GM18858 (cell line): ENCODE data around the gene GALNTL6.

Source experiments
- ATAC-seq: cut with Tn5 transposase; IDR thresholded peaks from one replicate; pipeline ENCODE4 v1.9.1; 2021; ENCODE audit not compliant: unreplicated experiment

GALNTL6 gene

DNA sequence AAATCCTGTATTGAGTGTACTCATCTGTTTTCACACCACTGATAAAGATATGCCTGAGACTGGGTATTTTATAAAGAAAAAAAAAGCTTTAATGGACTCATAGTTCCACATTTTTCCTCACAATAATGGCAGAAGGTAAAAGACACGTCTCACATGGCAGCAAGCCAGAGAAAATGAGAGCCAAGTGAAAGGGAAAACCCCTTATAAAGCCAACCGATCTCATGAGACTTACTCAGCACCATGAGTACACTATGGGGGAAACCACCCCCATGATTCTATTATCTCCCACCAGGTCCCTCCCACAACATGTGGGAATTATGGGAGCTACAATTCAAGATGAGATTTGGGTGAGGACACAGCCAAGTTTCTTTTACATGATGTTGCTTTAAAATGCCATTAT, 171.9 kb downstream of the GALNTL6 start:
- ATAC-seq, result no peak

- no peak for ATAC-seq
These were observed 180.0 kb downstream of the GALNTL6 start for GRCh38 chr4:171993247-171993646.

DNA sequence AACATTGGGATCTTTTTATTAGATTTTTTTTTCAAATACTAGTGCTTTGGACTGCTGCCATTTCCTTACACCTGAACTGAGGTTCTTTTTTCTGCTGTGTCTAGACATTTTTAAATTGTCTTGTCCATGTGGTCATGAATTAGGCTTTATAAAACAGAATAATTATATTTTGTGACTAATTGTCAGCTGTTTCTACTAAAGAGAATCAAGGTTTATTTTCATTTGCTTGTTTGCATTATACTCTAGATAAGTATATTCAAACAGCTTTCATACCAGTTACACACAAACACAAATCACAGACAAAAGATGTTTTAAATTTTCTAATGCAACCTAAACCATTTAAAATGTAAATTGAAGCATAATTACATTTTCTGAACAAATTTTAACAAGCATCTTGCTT, 194.7 kb downstream of the GALNTL6 start:
- ATAC-seq, result no peak

- no peak for ATAC-seq
These were observed 196.4 kb downstream of the GALNTL6 start for GRCh38 chr4:172009446-172010230.

DNA sequence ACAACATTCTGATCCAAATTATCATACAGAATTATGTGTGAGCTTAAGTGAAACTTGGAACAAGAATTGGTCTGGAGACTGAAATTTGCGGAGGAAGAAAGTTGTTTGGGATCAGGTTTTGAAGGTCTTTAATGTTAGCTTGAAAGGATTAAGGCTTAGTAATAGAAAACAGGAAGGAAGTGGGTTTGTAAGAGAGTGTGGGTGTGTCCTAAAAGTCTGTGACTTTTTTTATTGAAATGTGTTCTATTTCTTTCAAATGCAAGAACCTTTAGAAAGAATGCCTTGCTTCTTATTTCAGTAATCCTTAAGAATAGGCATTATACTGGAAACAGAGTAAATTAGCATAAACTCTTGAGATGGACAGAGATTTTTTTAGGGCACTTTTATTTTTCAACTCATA, 198.0 kb downstream of the GALNTL6 start:
- ATAC-seq, result no peak

DNA sequence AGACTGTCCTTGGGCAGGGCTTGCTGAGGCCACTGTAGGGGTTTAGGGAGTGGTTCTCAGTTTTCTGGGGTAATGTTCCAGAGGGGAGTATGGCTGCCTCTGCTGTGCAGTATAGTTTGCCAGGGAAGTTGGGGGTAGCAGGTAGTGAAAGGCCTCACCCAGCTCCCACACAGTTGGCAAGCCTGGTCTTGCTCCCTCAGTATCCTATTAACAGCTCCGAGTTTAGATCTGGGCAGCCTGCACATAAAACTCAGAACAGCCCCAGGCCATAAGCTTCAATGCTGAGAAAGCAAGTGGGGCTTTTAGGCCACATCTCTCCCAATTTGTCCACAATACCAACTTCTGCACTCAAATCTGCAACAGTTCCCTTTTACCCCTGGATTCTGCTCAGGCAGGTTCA, 205.2 kb downstream of the GALNTL6 start:
- ATAC-seq, result no peak

GRCh38 chr4:172035562-172035961, 222.4 kb downstream of the GALNTL6 start:
- no peak for ATAC-seq

DNA sequence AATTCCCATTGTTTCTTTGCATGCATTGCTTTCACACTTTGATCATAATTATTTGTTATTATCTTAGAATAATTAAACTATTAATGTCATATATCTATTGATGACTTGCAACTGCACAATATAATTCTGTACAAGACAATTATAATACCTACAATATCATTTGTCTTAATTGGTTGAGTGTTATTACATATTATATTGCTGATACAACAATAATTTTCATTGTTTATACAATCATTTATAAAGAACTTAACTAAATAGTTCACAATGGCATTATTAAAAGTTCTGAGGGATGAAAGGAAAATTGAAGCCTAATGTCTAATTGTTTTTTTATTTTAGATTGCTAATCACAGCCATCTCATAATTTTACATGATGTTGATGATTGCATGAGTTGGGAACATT, 227.6 kb downstream of the GALNTL6 start:
- no peak for ATAC-seq

DNA sequence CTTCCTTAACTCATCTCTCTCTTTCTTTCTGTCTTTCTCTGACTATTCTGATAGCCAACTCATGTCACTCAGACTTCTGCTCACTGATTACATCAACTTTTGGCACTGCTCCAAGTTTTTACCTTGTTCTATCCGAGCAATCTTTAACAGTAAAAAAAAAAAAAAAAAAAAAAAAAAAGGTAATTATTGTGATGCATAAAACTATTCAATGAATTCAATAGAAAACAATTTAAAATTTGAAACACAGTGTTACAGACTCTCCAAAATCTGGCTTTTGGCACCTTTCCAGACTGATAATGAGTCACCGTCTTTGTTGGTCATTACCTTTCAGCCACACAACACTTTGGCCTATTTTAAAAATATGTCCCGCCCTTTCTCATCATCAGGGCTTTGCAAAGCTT, 229.5 kb downstream of the GALNTL6 start:
- no peak for ATAC-seq

DNA sequence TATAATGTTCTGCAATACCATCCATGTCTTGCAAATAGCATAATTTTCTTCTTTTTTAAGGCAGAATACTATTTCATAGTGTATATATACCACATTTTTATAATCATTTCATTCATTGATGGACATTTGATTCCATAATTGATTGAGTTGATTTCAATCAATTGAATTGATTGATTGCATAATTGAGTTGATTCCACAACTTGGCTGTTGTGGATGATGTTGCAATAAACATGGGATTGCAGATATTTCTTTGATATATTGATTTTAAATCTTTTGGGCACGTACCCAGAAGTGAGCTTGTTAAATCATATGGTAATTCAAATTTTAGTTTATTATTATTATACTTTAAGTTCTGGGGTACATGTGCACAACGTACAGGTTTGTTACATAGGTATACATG, 232.8 kb downstream of the GALNTL6 start:
- no peak for ATAC-seq

GRCh38 chr4:172048666-172049065, 235.5 kb downstream of the GALNTL6 start:
- ATAC-seq, result no peak

DNA sequence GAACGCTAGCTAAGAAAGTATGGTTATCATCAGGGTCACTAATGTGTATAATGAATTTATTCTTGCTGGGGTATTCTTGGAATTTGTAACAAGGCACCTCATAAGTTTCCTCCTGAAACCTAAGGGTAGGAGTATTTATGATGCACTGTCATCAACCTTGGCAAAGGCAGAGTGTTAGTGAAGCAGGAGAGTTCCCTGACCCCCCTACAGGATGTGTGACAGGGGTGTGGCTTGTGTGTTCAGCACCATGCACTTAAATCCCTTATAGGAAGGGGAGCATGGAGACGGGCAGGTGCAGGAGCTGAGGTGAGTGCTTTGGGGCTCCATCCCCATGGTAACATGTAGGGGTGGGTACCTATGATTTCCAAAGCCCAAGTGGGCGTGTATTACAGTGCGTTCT, 237.7 kb downstream of the GALNTL6 start:
- no peak for ATAC-seq

- ATAC-seq, result peak; percentile 86
These were observed 241.8 kb downstream of the GALNTL6 start for GRCh38 chr4:172055046-172055445.

DNA sequence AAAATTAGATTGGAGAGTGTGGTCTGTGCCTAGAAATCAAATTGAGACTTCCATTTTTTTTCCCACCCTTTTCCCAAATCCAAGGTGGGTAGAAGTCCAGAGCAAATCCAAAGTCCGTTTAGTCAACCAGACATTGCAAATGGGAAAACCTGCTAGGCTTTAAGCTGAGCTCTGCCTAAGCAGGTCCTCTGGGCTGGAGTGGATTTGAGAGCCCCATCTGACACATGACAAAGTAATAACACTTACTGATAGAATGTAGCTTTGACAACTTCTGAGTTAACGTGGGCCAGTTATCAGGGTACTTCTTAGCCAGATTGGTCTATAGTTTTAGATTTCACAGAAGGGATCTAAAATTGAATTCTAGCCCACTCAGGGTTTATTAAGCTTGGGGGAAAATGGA, 242.3 kb downstream of the GALNTL6 start:
- no peak for ATAC-seq

DNA sequence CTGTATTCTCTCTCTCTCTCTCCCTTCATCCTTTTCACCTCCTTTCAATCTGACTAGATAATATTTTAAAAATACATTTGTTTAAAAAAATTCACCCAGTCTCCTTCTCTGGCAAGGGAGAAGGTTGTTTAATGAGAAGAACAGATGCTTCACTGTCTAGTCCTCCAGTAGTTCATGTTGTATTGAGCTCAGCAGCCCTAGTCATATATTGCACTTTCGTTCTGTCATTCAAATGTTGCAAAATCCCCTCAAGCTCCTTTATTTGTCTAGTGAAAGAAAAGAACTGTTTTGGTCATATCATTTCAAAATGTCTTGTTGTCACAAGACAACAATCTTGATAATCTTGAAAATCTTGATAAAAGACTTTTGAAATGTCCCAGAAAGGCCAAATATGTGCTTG, 248.0 kb downstream of the GALNTL6 start:
- ATAC-seq, result peak; percentile 88

DNA sequence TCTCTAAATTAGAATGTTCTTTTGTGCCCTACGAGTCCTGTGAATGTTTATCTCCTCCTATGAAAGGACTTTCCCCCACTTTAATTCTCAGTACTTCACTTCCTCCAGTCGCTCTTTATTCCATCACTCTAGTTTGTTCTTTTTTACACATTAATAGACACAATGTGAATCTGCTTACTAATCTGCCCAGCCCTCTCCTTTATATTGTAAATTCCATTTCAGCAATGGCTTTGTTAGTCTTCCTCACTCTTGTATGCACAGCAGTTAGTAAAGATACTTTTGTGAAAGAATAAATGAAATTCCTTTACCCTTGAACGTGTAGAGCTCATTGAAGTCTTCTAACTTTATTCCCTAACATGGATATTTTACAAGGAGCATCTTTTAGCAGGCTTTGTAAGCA, 255.3 kb downstream of the GALNTL6 start:
- no peak for ATAC-seq

GRCh38 chr4:172073590-172073989, 260.4 kb downstream of the GALNTL6 start:
- ATAC-seq, result no peak

DNA sequence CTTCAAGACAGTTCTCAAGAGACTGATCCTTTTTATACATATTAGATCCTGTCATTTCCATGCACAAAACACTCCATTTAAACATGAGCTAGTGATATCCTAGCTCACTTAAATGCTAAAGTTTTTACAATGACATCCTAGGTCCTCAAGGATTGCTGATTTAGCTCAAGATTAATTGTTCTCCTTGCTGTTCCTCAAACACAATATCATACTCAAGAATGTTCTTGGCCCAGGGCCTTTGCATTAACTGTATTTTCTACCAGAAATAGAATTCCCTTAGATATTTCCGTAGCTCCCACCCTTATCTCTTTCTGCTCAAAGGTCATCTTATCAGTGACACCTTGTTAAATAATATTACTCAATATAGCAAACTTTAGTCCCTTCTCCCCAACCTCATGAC, 270.1 kb downstream of the GALNTL6 start:
- ATAC-seq, result no peak

- no peak for ATAC-seq
These were observed 275.4 kb downstream of the GALNTL6 start for GRCh38 chr4:172088556-172088955.

DNA sequence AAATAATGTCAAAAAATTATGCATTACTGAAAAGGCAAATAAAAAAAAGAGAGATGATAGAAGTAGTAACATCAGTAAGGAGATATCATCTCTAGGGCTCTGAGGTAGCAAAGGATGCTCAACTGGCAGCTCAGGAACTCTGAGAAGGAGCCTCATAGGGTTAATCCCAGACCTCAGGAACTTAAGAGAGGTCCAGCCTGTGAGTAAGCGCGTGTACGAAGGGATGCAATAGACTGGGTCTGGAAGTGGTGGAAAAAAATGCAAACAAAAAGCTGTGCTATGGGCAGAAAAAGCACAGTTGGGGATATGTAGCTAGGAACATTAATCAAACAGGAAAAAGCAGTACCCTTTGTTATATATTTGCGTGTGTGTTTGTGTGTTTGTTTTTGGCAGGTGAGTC, 282.0 kb downstream of the GALNTL6 start:
- ATAC-seq, result no peak

DNA sequence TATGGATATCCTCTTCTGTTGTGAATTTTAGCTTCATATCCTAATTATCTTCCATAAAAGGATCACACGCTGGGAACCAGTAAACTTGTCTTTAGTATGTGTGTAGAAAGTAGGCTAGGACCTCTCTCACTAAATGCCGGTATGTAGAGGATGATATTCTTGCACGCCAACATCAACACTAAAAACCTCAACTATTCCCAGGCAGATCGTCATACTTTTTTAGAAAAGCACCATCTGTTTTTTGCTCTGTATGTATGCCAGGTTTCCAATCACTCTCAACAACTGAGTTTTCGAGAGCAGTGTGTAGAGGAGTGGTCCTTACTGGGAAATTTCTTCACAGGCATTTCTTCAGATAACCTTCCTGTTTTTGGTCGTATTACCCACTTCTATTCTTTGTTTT, 283.6 kb downstream of the GALNTL6 start:
- no peak for ATAC-seq

DNA sequence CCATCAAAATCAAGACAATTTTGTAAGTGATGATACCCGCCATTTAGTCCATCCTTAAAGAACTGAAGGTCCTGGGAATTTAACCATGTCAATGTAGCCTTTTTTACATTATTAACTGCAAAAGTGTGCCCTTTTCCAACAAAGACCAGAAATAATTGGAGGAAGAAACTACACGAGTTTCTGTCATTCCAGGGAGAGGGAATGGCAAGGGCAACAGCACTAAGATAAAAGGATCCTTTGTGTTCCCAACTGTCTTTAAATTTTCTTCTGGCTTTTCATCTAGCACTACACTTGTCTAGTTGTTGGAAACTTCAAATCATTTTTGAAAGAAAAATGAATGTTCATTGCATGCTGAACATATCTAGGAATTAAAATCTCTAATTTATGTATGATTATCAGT, 286.2 kb downstream of the GALNTL6 start:
- ATAC-seq, result no peak

DNA sequence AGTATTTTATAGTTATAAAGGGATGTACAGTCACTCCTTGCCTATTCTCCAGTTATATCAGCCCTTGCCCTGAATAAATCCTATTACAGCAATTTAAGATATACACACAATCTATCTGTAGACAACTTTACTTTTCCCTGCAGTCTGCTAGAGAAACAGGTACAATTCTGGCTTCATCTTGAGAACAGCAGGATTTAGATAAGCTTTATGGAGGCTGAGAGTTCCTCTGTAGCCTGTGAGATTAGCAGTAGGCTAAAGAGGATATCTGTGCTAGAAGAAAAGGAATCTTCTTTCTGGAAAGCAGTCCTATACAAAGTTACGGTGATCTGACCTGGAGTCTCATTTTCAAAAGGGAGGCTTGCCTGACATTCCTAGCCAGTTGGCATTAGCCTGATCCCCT, 290.3 kb downstream of the GALNTL6 start:
- ATAC-seq, result no peak
